Activated B cell treated with CpG ODN at 0.5 μM for 24 hours (primary cell): ENCODE results near the gene SNCAIP. TPM values are rescaled to one million over a fixed set of nuclear protein-coding genes. Genes with fewer than 3 reads are reported as not detected.

Experiments used
- ATAC-seq: fragments of 200-7000 bp; cut with Tn5 transposase; one replicate; pipeline ENCODE4 v1.10.0; 2021; ENCODE audit warnings: low read depth, mild to moderate bottlenecking, moderate library complexity
- CTCF ChIA-PET: fragments of 350-600 bp; sonication (Branson Sonifier 250); formaldehyde crosslinking; loops from one replicate; lab custom pipeline; 2021; ENCODE audit warnings: antibody characterized with exemption; lab: Charles Lee
- POLR2A ChIA-PET: fragments of 350-600 bp; sonication (Branson Sonifier 250); formaldehyde crosslinking; loops from one replicate; lab custom pipeline; 2021; ENCODE audit warnings: antibody characterized with exemption; lab: Charles Lee
- DNase-seq: peaks from one replicate; pipeline ENCODE4 v3.0.0; 2022
- H3K27ac Mint-ChIP-seq: one replicate; pipeline ENCODE4 v1.8.0; 2020; ENCODE audit warnings: mixed read lengths
- H3K27me3 Mint-ChIP-seq: one replicate; pipeline ENCODE4 v1.8.0; 2021; ENCODE audit warnings: mixed read lengths
- H3K36me3 Mint-ChIP-seq: one replicate; pipeline ENCODE4 v1.8.0; 2021; ENCODE audit warnings: low read depth, mixed read lengths
- H3K4me1 Mint-ChIP-seq: one replicate; pipeline ENCODE4 v1.8.0; 2021; ENCODE audit warnings: mixed read lengths
- H3K4me3 Mint-ChIP-seq: one replicate; pipeline ENCODE4 v1.8.0; 2020; ENCODE audit warnings: mild to moderate bottlenecking, mixed read lengths
- H3K9me3 Mint-ChIP-seq: one replicate; pipeline ENCODE4 v1.8.0; 2020; ENCODE audit warnings: mixed read lengths
- intact Hi-C: fragments of 100-400 bp; cut with micrococcal nuclease; formaldehyde crosslinking; loops from one replicate; pipeline ENCODE4 v1.15.1; 2024
- total RNA-seq: library from RNA; stranded (reverse); gene quantifications from 2 replicates; pipeline ENCODE4 v1.2.3, GENCODE V29; 2022
- TF ChIP-seq, protein P1 (sequence below): fragments of 200-600 bp; IDR thresholded peaks from one replicate; pipeline ENCODE4 v1.8.0; 2022; ENCODE audit warnings: antibody characterized with exemption, mild to moderate bottlenecking

Gene SNCAIP
- total RNA-seq, 1 donor from 2014 or later = not detected

DNA sequence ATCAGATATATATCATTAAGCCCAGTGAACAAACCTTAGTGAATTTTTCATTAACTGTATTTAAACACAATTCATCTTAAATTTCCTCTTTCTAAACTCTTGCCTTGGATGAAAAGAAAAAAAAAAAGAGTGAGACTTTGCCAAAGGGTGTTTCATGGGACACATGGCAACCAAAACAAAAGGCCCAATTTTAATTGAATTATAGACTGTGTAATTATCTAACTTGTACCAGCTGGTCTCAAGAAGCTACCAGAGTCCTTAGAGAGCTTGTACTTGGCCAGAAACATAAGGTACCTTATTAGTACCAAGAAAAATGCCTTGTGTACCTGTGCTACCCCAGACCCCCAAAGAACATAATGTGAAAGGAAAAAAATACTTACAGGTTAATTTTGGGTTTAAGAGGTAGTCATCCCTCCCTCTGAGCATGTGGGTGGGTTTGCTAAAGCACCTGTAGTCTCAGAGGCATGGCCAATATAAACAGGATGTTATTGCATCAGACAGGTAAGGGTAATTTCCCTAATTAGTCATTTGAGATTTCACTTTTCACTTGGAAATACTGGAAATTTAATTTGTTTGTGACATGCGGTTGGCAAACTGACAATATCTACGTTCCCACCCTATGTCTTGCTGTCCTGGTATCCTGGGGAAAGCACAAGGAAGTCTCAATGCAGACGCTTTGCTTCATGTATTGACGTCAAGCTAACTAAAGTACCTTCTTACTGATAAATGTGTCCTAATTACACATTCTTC, 90.1 kb downstream of the SNCAIP start:
- TF ChIP-seq, protein P1, sequence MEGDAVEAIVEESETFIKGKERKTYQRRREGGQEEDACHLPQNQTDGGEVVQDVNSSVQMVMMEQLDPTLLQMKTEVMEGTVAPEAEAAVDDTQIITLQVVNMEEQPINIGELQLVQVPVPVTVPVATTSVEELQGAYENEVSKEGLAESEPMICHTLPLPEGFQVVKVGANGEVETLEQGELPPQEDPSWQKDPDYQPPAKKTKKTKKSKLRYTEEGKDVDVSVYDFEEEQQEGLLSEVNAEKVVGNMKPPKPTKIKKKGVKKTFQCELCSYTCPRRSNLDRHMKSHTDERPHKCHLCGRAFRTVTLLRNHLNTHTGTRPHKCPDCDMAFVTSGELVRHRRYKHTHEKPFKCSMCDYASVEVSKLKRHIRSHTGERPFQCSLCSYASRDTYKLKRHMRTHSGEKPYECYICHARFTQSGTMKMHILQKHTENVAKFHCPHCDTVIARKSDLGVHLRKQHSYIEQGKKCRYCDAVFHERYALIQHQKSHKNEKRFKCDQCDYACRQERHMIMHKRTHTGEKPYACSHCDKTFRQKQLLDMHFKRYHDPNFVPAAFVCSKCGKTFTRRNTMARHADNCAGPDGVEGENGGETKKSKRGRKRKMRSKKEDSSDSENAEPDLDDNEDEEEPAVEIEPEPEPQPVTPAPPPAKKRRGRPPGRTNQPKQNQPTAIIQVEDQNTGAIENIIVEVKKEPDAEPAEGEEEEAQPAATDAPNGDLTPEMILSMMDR = no peak
- H3K27me3 Mint-ChIP-seq = peaks cover 7% of the 10 kb centered on the region
- ATAC-seq = no peak

DNA sequence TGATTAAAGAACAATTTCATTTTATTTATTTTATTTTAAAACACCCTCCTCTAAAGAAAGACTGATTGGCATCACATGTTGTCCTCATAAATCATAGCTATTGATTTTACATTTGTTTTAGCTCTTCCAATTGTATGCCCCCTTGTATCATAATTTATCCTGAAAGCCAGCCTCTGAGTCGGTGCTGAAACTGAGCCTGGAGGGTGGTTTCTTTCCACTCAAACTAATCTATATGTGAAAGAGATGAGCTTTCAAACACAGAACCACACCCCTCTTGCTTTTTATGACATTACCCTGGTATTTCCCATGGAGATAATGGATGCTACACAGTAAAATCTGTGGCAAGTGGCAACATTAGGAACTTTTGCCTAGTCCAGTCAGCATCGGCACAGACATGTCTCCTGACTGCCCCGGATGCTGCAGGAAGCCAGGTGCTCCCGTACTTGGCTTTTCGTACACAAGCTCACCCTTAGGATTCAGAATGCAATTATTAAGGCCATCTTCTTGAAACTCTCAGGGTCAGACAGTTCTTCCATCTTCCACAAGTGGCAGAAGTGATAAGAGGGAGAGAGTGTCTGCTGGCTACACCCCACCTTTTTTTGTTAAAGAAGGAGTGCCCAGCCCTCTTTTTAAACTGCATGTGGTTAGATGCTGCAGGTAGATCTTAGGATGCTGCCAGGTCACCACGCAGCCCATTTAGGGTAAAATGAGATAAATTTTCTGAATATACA, 91.1 kb downstream of the SNCAIP start:
- Mint-ChIP-seq H3K4me1 (no peaks in the 10 kb centered on the region), H3K27ac (no peak overlapping the region), H3K9me3 (no peaks in the 10 kb centered on the region), H3K4me3 (no peak overlapping the region), H3K36me3 (no peaks in the 10 kb centered on the region), H3K27me3 (peaks cover 6% of the 10 kb centered on the region)
- no peak for ATAC-seq
- ChIA-PET POLR2A (no interaction called here), CTCF (no interaction called here)
- TF ChIP-seq, protein P1 = no peak
- intact Hi-C loops = no loop called here
- DNase-seq = no peak

More for the DNA sequence above, 90.1 kb downstream of the SNCAIP start:
- H3K27ac Mint-ChIP-seq = no peak overlapping the region
- H3K36me3 Mint-ChIP-seq = no peaks in the 10 kb centered on the region
- no peak overlapping the region for H3K4me3 Mint-ChIP-seq
- H3K4me1 Mint-ChIP-seq = no peaks in the 10 kb centered on the region
- POLR2A ChIA-PET = no interaction called here
- intact Hi-C loops = no loop called here
- DNase-seq = no peak
- H3K9me3 Mint-ChIP-seq = no peaks in the 10 kb centered on the region
- CTCF ChIA-PET = no interaction called here

DNA sequence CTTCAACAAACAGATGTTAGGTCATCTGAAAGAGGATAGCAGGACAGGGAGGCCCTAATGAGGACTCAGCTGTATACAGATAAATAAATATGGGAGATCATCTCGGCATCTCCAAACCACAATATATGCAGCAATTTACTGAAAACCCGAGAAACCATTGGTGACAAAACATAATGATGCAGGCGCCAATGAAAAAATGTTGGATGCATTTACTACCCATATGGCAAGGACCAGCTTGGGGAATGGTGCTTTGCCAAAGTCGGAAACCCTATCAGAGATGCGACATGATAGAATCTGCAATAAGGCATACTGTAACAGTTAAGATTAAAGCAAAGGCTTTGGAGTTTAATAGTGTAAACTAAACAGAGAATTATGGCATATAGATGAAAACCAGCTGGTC, 92.0 kb downstream of the SNCAIP start:
- TF ChIP-seq, protein P1 = no peak
- H3K4me3 Mint-ChIP-seq = no peak overlapping the region
- ATAC-seq (no peak), DNase-seq (no peak)
- intact Hi-C loops = no loop called here
- no peaks in the 10 kb centered on the region for H3K36me3 Mint-ChIP-seq
- no peak overlapping the region for H3K27ac Mint-ChIP-seq
- H3K9me3 Mint-ChIP-seq = no peaks in the 10 kb centered on the region
- H3K27me3 Mint-ChIP-seq = peaks cover 5% of the 10 kb centered on the region
- ChIA-PET POLR2A (no interaction called here), CTCF (no interaction called here)
- H3K4me1 Mint-ChIP-seq = no peaks in the 10 kb centered on the region

DNA sequence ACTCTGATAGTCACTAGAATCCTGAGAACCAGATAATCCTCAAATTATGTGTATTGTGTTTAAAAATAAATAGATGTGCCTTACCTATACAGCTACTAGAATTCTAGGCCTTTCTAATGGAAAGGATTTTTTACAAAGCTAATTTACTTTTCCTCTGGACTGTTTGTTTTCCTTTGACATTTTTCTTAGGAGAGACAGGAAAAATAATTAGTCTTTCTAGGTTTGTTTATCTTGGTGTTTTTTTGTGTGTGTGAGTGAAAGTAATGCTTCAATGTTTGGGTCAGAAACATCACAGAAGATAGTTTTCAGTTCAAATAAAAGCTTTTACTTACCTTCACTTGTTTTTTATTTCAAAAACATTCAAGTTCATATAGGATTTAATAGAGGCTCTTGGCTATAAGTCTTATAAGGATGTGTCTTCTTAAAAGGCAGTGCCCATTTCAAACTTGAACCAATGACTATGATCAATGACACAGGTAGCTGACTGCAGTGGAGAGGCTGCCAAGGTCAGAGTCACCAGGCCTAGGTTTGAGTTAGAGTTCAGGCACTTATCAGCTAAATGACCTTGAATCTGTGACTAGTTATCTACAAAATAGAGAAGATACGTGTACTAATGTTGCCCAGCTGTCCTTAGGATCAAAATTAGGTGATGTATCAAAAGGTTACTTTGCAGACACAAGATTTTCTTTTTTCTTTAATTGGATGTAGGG, 92.8 kb downstream of the SNCAIP start:
- no peak overlapping the region for H3K4me3 Mint-ChIP-seq
- H3K4me1 Mint-ChIP-seq = no peaks in the 10 kb centered on the region
- no peak for ATAC-seq
- no peaks in the 10 kb centered on the region for H3K36me3 Mint-ChIP-seq
- TF ChIP-seq, protein P1 = no peak
- H3K27ac Mint-ChIP-seq = no peak overlapping the region
- ChIA-PET POLR2A (no interaction called here), CTCF (no interaction called here)
- H3K9me3 Mint-ChIP-seq = no peaks in the 10 kb centered on the region
- intact Hi-C loops = no loop called here
- peaks cover 5% of the 10 kb centered on the region for H3K27me3 Mint-ChIP-seq
- DNase-seq = no peak

DNA sequence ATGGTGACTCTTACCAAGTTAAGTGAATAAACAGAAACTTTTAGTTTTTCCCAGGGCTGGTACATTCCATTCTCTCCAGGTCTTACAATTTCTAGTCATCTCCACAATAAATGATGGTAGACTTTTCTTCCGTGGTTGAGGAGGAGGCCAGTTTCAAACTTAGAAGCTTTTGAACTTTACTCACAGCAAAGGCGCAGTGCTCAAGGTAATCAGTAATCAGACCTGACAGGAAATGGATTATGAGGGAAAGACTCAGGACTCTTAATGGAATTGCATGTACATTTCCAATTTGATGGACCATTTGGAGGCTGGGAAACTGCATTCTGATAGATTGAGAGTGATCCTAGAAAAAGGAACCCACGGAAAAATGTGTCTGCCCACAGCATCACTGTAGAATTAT, 93.7 kb downstream of the SNCAIP start:
- no peak for DNase-seq
- H3K9me3 Mint-ChIP-seq = no peaks in the 10 kb centered on the region
- ChIA-PET POLR2A (no interaction called here), CTCF (no interaction called here)
- no peak overlapping the region for H3K27ac Mint-ChIP-seq
- no peaks in the 10 kb centered on the region for H3K36me3 Mint-ChIP-seq
- TF ChIP-seq, protein P1 = no peak
- intact Hi-C loops = no loop called here
- H3K4me1 Mint-ChIP-seq = no peaks in the 10 kb centered on the region
- no peak for ATAC-seq
- peaks cover 5% of the 10 kb centered on the region for H3K27me3 Mint-ChIP-seq
- no peak overlapping the region for H3K4me3 Mint-ChIP-seq
